B cell (primary cell): Measurements from ENCODE around the gene EEFSEC. TPM values are rescaled to one million over a fixed set of nuclear protein-coding genes. Genes with fewer than 3 reads are reported as not detected.

ENCODE experiments used
- ATAC-seq: fragments of 200-7000 bp; cut with Tn5 transposase; one replicate; pipeline ENCODE4 v1.10.0; 2021; ENCODE audit warnings: low read depth, mild to moderate bottlenecking, moderate number of reproducible peaks, moderate library complexity
- CTCF ChIA-PET: fragments of 350-600 bp; sonication (Branson Sonifier 250); formaldehyde crosslinking; loops from one replicate; lab custom pipeline; 2021; ENCODE audit warnings: antibody characterized with exemption, inconsistent platforms; lab: Charles Lee
- POLR2A ChIA-PET: fragments of 350-600 bp; sonication (Branson Sonifier 250); formaldehyde crosslinking; loops from one replicate; lab custom pipeline; 2021; ENCODE audit warnings: antibody characterized with exemption; lab: Charles Lee
- DNase-seq: peaks from one replicate; pipeline ENCODE4 v3.0.0; 2013
- H2AFZ ChIP-seq: 2 replicates; pipeline ENCODE4 v1.6.1; 2012; ENCODE audit warnings: mild to moderate bottlenecking, low read depth, low read length; ENCODE audit not compliant: insufficient read depth, poor library complexity, severe bottlenecking
- H3K27ac ChIP-seq, 2 donors: 1 replicate in 1 of 2; 2 replicates in 1 of 2; pipeline ENCODE4 v1.5.1; 2012 to 2013; ENCODE audit warnings: low read length in 2 of 2, mild to moderate bottlenecking in 2 of 2, moderate library complexity in 1 of 2
- H3K27me3 ChIP-seq, 4 experiments: fragments of 200-600 bp in 1 of 4; sonication (generic) in 1 of 4; replicated peaks in 1 of 4; 1 replicate in 2 of 4; 2 replicates in 2 of 4; pipeline versions ENCODE4 v1.6.1 to v1.7.0; 2013 to 2016; ENCODE audit warnings: low read length in 3 of 4, mild to moderate bottlenecking in 2 of 4, mixed read lengths in 1 of 4, moderate library complexity in 1 of 4; ENCODE audit not compliant: insufficient read depth in 4 of 4, control insufficient read depth in 3 of 4; ENCODE audit errors: control extremely low read depth in 1 of 4
- H3K36me3 ChIP-seq, 2 experiments: replicated peaks in 1 of 2; 1 replicate in 1 of 2; 2 replicates in 1 of 2; pipeline versions ENCODE4 v1.6.1 to v1.7.1; 2013; ENCODE audit warnings: low read length in 1 of 2; ENCODE audit not compliant: insufficient read depth in 2 of 2, control insufficient read depth in 1 of 2; ENCODE audit errors: control extremely low read depth in 1 of 2, extremely low read depth in 1 of 2
- H3K4me1 ChIP-seq, 2 donors: fragments of 200-600 bp in 1 of 2; sonication (generic) in 1 of 2; 1 replicate in 1 of 2; 2 replicates in 1 of 2; pipeline versions ENCODE4 v1.5.1 to v1.6.1; 2013 to 2017; ENCODE audit warnings: low read length in 2 of 2; ENCODE audit not compliant: control insufficient read depth in 2 of 2, insufficient read depth in 2 of 2
- H3K4me2 ChIP-seq: replicated peaks from 2 replicates; pipeline ENCODE3; 2012; ENCODE audit warnings: mild to moderate bottlenecking, low read depth, low read length; ENCODE audit not compliant: poor library complexity, severe bottlenecking
- H3K4me3 ChIP-seq, 5 experiments: fragments of 200-600 bp in 1 of 5; sonication (generic) in 1 of 5; 1 replicate in 3 of 5; 2 replicates in 2 of 5; pipeline versions ENCODE4 v1.5.1 to v1.7.0; 2011 to 2016; ENCODE audit warnings: low read length in 4 of 5, mild to moderate bottlenecking in 4 of 5, low read depth in 2 of 5, control low read depth in 1 of 5, moderate library complexity in 1 of 5; ENCODE audit not compliant: insufficient read depth in 1 of 5; ENCODE audit errors: control extremely low read depth in 1 of 5, extremely low read depth in 1 of 5
- H3K79me2 ChIP-seq: fragments of 200-600 bp; sonication (generic); one replicate; pipeline ENCODE4 v1.6.0; 2016; ENCODE audit warnings: low read length; ENCODE audit not compliant: control insufficient read depth, insufficient read depth
- H3K9ac ChIP-seq: fragments of 200-600 bp; sonication (generic); 2 replicates; pipeline ENCODE4 v1.6.1; 2017; ENCODE audit warnings: mild to moderate bottlenecking, low read length, moderate library complexity
- H3K9me3 ChIP-seq, 3 donors: one replicate each; pipeline versions ENCODE4 v1.6.1 to v1.7.1; 2013; ENCODE audit warnings: low read length in 2 of 3; ENCODE audit not compliant: control insufficient read depth in 2 of 3, insufficient read depth in 1 of 3; ENCODE audit errors: control extremely low read depth in 1 of 3
- H4K20me1 ChIP-seq: 2 replicates; pipeline ENCODE4 v1.6.0; 2012; ENCODE audit warnings: mild to moderate bottlenecking, low read length; ENCODE audit not compliant: insufficient read depth, control insufficient read depth, poor library complexity, severe bottlenecking
- H3K27ac Mint-ChIP-seq: one replicate; pipeline ENCODE4 v1.8.0; 2021; ENCODE audit warnings: mixed read lengths
- H3K27me3 Mint-ChIP-seq: one replicate; pipeline ENCODE4 v1.8.0; 2021; ENCODE audit warnings: mixed read lengths
- H3K4me1 Mint-ChIP-seq: one replicate; pipeline ENCODE4 v1.8.0; 2021; ENCODE audit warnings: mixed read lengths
- H3K4me3 Mint-ChIP-seq: one replicate; pipeline ENCODE4 v1.8.0; 2021; ENCODE audit warnings: mixed read lengths
- H3K9me3 Mint-ChIP-seq: one replicate; pipeline ENCODE4 v1.8.0; 2022; ENCODE audit warnings: mixed read lengths; ENCODE audit not compliant: insufficient read depth
- EZH2 ChIP-seq: IDR thresholded peaks from 2 replicates; pipeline ENCODE4 v1.6.1; 2012; ENCODE audit warnings: borderline replicate concordance, low read depth, mild to moderate bottlenecking, moderate library complexity, low read length; ENCODE audit not compliant: insufficient read depth, poor library complexity, severe bottlenecking
- WGBS: methylation state at CpG from one replicate; pipeline ENCODE4 v1.1.5; 2013; ENCODE audit warnings: missing lambda C conversion rate; ENCODE audit not compliant: insufficient coverage; 5-methylcytosine and 5-hydroxymethylcytosine counted together
- intact Hi-C: fragments of 100-400 bp; cut with micrococcal nuclease; formaldehyde crosslinking; loops from one replicate; pipeline ENCODE4 v1.10.0; 2022
- polyA plus RNA-seq: library from polyadenylated mRNA; depleted of rRNA; stranded (reverse); fragments of >200 nt; gene quantifications from 2 replicates; pipeline ENCODE4 v1.2.3, GENCODE V29; 2012
- total RNA-seq, 2 donors: library from RNA; stranded (reverse); fragments of 120-200 nt in 1 of 2; gene quantifications; 1 replicate in 1 of 2; 2 replicates in 1 of 2; pipeline versions ENCODE4 v1.2.3 to v1.2.4, GENCODE V29; 2013 to 2022
- TF ChIP-seq, protein P1 (sequence below): fragments of 200-600 bp; IDR thresholded peaks from one replicate; pipeline ENCODE4 v1.8.0; 2022; ENCODE audit warnings: antibody characterized with exemption, mild to moderate bottlenecking

The EEFSEC gene
- total and polyA plus RNA-seq, 2 donors (not counting 1 experiment from before 2014, with no cell fraction given) = 17.9 to 18.4 TPM

DNA sequence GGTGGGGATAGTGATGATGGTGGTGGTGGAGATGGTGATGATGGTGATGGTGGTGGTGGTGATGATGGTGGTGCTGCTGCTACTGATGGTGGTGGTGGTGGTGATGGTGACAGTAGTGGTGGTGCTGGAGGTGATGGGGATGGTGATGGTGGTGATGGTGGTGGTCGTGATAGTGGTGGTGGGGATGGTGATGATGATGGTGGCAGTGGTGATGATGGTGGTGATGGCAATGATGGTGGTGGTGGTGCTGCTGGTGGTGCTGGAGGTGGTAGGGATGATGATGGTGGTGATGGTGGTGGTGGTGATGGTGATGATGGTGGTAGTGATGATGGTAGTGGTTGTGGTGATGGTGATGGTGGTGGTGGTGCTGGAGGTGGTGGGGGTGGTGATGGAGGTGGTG lies 292.1 kb downstream of the EEFSEC start:
- H3K4me1 ChIP-seq = no peaks in the 10 kb centered on the region
- no peaks in the 10 kb centered on the region for H3K36me3 ChIP-seq
- no peak overlapping the region for H2AFZ ChIP-seq
- H3K27me3 ChIP-seq = peaks cover 0 to 7% (median 0%) of the 10 kb centered on the region in 4 experiments
- H3K79me2 ChIP-seq = no peaks in the 10 kb centered on the region
- Mint-ChIP-seq H3K27me3 (peaks cover 26% of the 10 kb centered on the region), H3K9me3 (peaks cover 12% of the 10 kb centered on the region), H3K4me1 (peaks cover 6% of the 10 kb centered on the region), H3K27ac (no peak overlapping the region), H3K4me3 (no peak overlapping the region)
- H3K9me3 ChIP-seq = peaks cover 0 to 22% (median 0%) of the 10 kb centered on the region in 3 donors
- intact Hi-C loops = no loop called here
- no peak for ATAC-seq
- ChIA-PET CTCF (no interaction called here), POLR2A (no interaction called here)
- no peak overlapping the region for H3K27ac ChIP-seq
- TF ChIP-seq EZH2 = no peak
- TF ChIP-seq, protein P1, sequence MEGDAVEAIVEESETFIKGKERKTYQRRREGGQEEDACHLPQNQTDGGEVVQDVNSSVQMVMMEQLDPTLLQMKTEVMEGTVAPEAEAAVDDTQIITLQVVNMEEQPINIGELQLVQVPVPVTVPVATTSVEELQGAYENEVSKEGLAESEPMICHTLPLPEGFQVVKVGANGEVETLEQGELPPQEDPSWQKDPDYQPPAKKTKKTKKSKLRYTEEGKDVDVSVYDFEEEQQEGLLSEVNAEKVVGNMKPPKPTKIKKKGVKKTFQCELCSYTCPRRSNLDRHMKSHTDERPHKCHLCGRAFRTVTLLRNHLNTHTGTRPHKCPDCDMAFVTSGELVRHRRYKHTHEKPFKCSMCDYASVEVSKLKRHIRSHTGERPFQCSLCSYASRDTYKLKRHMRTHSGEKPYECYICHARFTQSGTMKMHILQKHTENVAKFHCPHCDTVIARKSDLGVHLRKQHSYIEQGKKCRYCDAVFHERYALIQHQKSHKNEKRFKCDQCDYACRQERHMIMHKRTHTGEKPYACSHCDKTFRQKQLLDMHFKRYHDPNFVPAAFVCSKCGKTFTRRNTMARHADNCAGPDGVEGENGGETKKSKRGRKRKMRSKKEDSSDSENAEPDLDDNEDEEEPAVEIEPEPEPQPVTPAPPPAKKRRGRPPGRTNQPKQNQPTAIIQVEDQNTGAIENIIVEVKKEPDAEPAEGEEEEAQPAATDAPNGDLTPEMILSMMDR = no peak
- H3K4me2 ChIP-seq = no peak overlapping the region
- WGBS = 92% methylated on average over 1 of the region's 1 CpG
- H3K9ac ChIP-seq = no peak overlapping the region
- H4K20me1 ChIP-seq = no peaks in the 10 kb centered on the region
- no peak overlapping the region for H3K4me3 ChIP-seq
- no peak for DNase-seq

DNA sequence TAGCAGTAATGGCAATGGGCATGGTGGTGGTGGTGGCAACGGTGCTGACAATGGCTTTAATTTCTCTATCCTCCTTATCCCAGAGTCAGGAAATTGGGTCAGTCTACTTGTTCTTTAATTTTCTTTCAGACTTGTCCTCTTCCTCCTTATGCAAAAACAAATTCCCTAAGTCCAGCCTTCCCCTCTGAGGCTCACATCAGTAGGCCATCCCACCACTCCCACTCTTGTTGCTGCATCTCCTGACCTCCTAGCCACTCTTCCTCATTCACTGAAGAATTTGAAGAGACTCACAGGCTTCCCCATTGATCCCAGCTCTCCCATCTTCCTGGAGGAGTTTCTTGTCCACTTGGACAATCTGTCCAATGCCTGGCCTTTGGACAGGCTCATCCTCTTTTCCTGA lies 293.5 kb downstream of the EEFSEC start:
- H3K9me3 Mint-ChIP-seq = peaks cover 12% of the 10 kb centered on the region
- TF ChIP-seq, protein P1 = no peak
- TF ChIP-seq EZH2 = no peak
- Histone ChIP-seq H3K4me3 (no peak overlapping the region), H3K4me2 (no peak overlapping the region), H2AFZ (no peak overlapping the region), H3K9me3 (peaks cover 0 to 22% (median 0%) of the 10 kb centered on the region in 3 donors), H3K27me3 (peaks cover 0 to 7% (median 0%) of the 10 kb centered on the region in 4 experiments), H3K79me2 (no peaks in the 10 kb centered on the region), H3K36me3 (no peaks in the 10 kb centered on the region), H3K4me1 (no peaks in the 10 kb centered on the region), H4K20me1 (no peaks in the 10 kb centered on the region), H3K27ac (no peak overlapping the region), H3K9ac (no peak overlapping the region)
- intact Hi-C loops = no loop called here
- ChIA-PET POLR2A (no interaction called here), CTCF (no interaction called here)
- H3K4me1 Mint-ChIP-seq = peaks cover 6% of the 10 kb centered on the region
- H3K27ac Mint-ChIP-seq = no peak overlapping the region
- no peak overlapping the region for H3K4me3 Mint-ChIP-seq
- H3K27me3 Mint-ChIP-seq = peaks cover 36% of the 10 kb centered on the region
- WGBS = no CpG with 5 or more reads among the region's 1 CpG
- DNase-seq (no peak), ATAC-seq (no peak)
